PC-9 (cell line): ENCODE data around the gene TSPAN18.

ENCODE experiments used
- CTCF ChIP-seq: fragments of 200-600 bp; sonication (generic); conservative IDR thresholded peaks from 2 replicates; pipeline ENCODE4 v1.6.1; 2017; ENCODE audit warnings: mixed run types, antibody characterized with exemption, mild to moderate bottlenecking, moderate library complexity
- EZH2 ChIP-seq: fragments of 200-600 bp; sonication (generic); IDR thresholded peaks from 2 replicates; pipeline ENCODE4 v1.8.0; 2017; ENCODE audit warnings: antibody characterized with exemption, low read depth

- TF ChIP-seq CTCF = no peak
- no peak for TF ChIP-seq EZH2
Observed at GRCh38 chr11:44878711-44879110, 151.9 kb downstream of the TSPAN18 start.
